Subcutaneous abdominal adipose tissue (tissue), 5 donors: ENCODE data around the gene HNRNPL.
"Not testable (repeated sequence)": the region's sequence is repeated elsewhere in the genome, so short reads cannot be mapped to it uniquely, and the experiment has no call there.

Experiments used
- H3K27ac ChIP-seq: one replicate; pipeline ENCODE4 v1.7.0; 2013; ENCODE audit warnings: low read depth, mild to moderate bottlenecking, inconsistent platforms, low read length, moderate library complexity
- H3K27me3 ChIP-seq, 5 donors: one replicate each; pipeline ENCODE4 v1.7.0; 2013; ENCODE audit warnings: low read length in 5 of 5, inconsistent platforms in 1 of 5; ENCODE audit not compliant: control insufficient read depth in 5 of 5, insufficient read depth in 4 of 5
- H3K36me3 ChIP-seq, 5 donors: one replicate each; pipeline ENCODE4 v1.7.0; 2013; ENCODE audit warnings: low read length in 5 of 5; ENCODE audit not compliant: control insufficient read depth in 5 of 5, insufficient read depth in 5 of 5
- H3K4me1 ChIP-seq, 5 donors: one replicate each; pipeline ENCODE4 v1.7.0; 2013; ENCODE audit warnings: low read length in 5 of 5, mild to moderate bottlenecking in 3 of 5, moderate library complexity in 1 of 5; ENCODE audit not compliant: control insufficient read depth in 5 of 5, insufficient read depth in 5 of 5
- H3K4me3 ChIP-seq, 5 donors: one replicate each; pipeline ENCODE4 v1.7.0; 2013; ENCODE audit warnings: low read length in 5 of 5, low read depth in 1 of 5
- H3K9ac ChIP-seq, 5 donors: one replicate each; pipeline ENCODE4 v1.7.0; 2013; ENCODE audit warnings: low read length in 5 of 5, mild to moderate bottlenecking in 4 of 5, moderate library complexity in 3 of 5
- H3K9me3 ChIP-seq, 5 donors: one replicate each; pipeline ENCODE4 v1.7.0; 2013; ENCODE audit warnings: low read length in 5 of 5; ENCODE audit not compliant: control insufficient read depth in 5 of 5
- donor health status: healthy.
- donor health status: healthy.
- donor health status: healthy.
- donor health status: healthy.
- donor health status: healthy.

HNRNPL gene

DNA sequence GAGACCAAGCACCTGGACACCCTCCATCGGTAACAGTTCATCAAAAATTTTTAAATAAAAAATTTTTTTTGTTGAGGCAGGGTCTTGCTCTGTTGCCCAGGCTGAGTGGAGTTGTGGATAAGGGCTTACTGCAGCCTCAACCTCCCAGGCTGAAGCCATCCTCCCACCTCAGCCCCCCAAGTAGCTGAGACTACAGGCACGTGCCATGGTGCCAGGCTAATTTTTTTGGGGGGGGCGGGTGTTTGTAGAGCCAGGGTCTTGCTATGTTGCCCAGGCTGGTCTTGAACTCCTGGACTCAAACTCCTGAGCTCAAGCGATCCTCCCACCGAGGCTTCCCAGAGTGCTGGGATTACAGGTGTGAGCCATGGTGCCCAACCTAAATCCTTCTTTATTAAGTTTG is 56.1 kb downstream of the HNRNPL start:
- no peaks in the 10 kb centered on the region for H3K36me3 ChIP-seq
- no peak overlapping the region for H3K27ac ChIP-seq
- no peaks in the 10 kb centered on the region for H3K9me3 ChIP-seq
- H3K4me1 ChIP-seq, result peaks cover 0 to 8% (median 6%) of the 10 kb centered on the region in 5 donors
- no peak overlapping the region for H3K9ac ChIP-seq
- H3K27me3 ChIP-seq, result no peaks in the 10 kb centered on the region
- no peak overlapping the region for H3K4me3 ChIP-seq

DNA sequence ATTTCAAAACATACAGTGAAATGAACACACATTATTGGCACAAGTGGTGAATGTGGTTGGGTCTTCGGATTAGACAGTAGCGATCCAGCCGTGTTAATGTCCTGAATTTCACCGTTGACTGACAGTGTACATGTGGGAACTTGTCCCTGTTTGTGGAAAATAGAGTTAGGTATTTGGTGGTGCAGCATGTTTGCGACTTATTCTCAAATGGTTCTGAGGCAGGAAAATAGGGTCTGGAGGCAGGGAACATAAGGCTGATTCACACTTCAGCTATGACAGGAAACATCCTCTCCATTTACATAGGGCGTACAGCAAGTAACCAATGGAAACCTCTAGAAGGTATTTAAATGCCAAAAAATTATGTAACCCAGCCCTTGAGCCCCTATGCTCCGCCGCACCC is 56.6 kb downstream of the HNRNPL start:
- H3K9ac ChIP-seq, result no peak overlapping the region
- H3K27me3 ChIP-seq, result no peaks in the 10 kb centered on the region
- H3K36me3 ChIP-seq, result no peaks in the 10 kb centered on the region
- no peak overlapping the region for H3K27ac ChIP-seq
- no peak overlapping the region for H3K4me3 ChIP-seq
- H3K4me1 ChIP-seq, result peaks cover 0 to 8% (median 6%) of the 10 kb centered on the region in 5 donors
- no peaks in the 10 kb centered on the region for H3K9me3 ChIP-seq

DNA sequence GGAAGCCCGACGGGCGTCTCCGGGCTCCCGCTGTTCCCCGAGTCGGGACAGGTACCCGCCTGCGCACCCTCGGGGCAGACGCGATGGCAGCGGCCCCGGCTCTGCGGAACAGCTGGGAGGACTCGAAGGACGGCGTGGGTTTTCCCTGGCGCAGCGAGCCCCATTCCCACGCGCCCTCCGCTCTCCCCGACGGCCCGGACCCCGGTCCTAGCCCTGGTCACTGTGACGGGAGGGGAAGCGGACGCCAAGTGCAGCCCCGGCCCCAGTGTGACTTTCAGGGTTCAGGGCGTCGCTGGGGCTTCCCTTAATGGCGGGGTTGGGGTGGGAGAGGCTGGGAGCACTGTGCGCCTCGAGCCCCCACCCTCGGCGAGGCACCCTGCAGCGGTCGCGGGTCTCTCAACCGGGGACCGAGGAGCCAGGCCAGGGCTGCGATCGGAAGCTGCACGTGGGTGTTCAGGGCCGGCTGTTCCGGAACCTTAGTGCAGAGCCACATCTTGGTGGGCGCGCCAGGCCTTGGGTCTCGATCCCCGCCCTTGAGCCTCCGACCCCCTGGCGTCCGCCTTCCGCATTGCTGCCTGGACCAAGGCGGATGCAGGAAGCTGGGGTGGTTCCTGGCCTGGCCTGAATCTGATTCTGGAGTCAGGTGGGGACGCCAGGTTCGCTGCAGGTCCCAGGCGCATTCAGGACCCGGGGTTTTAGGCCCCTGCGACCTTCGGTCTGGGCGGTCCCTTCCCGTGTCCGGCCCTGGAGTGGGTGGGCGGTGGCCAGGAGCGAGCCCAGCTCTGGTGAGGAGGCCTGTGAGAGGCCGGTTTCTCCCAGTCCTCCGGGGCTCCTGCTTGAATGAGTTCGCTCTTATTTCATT is 57.3 kb downstream of the HNRNPL start:
- Histone ChIP-seq H3K27me3 (no peaks in the 10 kb centered on the region), H3K9ac (peak overlapping the region in 1 of 5 donors; percentile 45), H3K9me3 (no peaks in the 10 kb centered on the region), H3K4me3 (peak overlapping the region in 4 of 5 donors; percentile 17 to 59 (median 43)), H3K36me3 (no peaks in the 10 kb centered on the region), H3K27ac (no peak overlapping the region), H3K4me1 (peaks cover 0 to 8% (median 6%) of the 10 kb centered on the region in 5 donors)

DNA sequence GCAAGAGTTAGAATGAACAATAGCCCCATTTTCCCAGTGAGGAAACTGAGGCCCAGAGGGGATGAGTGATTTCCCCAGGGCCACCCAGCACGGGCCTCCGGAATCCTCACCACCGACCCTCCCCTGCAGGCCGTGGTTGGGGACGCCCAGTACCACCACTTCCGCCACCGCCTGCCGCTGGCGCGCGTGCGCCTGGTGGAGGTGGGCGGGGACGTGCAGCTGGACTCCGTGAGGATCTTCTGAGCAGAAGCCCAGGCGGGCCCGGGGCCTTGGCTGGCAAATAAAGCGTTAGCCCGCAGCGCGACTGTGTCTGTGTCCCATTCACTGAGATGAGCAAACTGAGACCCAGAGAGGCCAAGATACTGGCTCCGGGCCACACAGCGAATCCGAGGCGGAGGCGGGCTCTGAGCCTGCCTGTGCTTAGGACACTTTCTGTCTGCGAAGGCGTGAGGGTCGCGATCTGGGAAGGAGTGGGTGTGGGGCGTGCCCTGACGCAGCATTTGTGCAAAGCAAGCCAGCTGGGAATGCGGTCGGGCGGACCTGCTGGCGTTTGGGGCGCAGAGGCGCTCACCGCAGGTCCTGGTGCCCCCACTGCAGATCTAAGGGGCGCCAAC is 58.2 kb downstream of the HNRNPL start:
- not testable (repeated sequence) for H3K9me3 ChIP-seq, H3K27me3 ChIP-seq, H3K27ac ChIP-seq, H3K36me3 ChIP-seq, H3K4me1 ChIP-seq, H3K9ac ChIP-seq
- H3K4me3 ChIP-seq, result peak overlapping the region in 3 of 5 donors; percentile 42 to 47 (median 44)

DNA sequence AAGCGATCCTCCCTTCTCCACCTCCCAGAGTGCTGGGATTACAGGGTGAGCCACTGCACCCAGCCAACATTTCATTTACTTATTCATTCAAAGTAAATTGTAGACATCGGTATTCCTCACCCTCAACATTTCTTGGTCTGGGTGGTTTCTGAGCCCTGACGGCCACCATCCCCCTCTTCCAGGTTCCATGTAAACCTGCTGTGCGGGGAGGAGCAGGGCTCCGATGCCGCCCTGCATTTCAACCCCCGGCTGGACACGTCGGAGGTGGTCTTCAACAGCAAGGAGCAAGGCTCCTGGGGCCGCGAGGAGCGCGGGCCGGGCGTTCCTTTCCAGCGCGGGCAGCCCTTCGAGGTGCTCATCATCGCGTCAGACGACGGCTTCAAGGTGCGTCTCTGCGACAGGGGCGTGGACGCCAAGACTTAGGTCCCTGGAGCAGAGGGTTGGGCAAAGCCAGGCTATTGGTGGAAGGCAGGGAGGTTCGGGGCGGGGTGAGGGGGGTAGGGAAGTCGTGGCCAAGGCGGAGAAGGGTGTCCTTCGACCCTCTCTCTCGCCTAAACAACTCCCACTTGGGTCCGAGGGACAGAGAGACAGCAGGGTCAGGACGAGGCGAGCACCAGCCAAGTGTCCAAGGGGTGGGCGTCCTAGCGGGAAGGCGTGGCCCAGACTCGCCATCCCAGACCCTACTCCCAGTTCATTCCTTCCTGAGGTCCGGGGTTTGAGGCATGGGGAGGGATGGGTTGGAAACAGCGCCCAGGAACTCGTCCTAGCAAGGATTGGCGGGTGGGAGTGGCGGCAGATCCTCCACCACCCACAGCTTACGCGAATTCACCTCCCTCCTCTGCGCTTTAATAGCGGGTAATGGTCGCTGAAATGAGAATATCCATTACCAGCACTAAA is 59.0 kb downstream of the HNRNPL start:
- H3K4me1 ChIP-seq, H3K27ac ChIP-seq, H3K9ac ChIP-seq, H3K36me3 ChIP-seq, H3K27me3 ChIP-seq, H3K9me3 ChIP-seq: not testable (repeated sequence)
- peak overlapping the region in 3 of 5 donors; percentile 42 to 47 (median 44) for H3K4me3 ChIP-seq

GRCh38 chr19:38788478-38789243 is 61.1 kb downstream of the HNRNPL start, which contains the start of gene LGALS7B:
LGALS7B (plus strand) TSS chr19:38789200; CDS start chr19:38789227, 27 bp downstream.
- H3K4me3 ChIP-seq, result no peak within 1 kb of the TSS
- H3K4me1 ChIP-seq, result peaks cover 0 to 8% (median 6%) of the 10 kb centered on the region in 5 donors
- H3K36me3 ChIP-seq, result no peaks in the 10 kb centered on the region
- no peak within 1 kb of the TSS for H3K9ac ChIP-seq
- H3K27ac ChIP-seq, result no peak within 1 kb of the TSS
- no peaks in the 10 kb centered on the region for H3K27me3 ChIP-seq
- no peaks in the 10 kb centered on the region for H3K9me3 ChIP-seq

- H3K4me1 ChIP-seq, result no peaks in the 10 kb centered on the region
- H3K9me3 ChIP-seq, result no peaks in the 10 kb centered on the region
- peaks cover 0 to 1% (median 0%) of the 10 kb centered on the region in 5 donors for H3K27me3 ChIP-seq
- H3K27ac ChIP-seq, result no peak overlapping the region
- no peak overlapping the region for H3K9ac ChIP-seq
- H3K4me3 ChIP-seq, result no peak overlapping the region
- no peaks in the 10 kb centered on the region for H3K36me3 ChIP-seq
Measured at GRCh38 chr19:38786572-38787265, 63.1 kb downstream of the HNRNPL start.
